GM10248 (cell line): ENCODE data around the gene SAMD4A.

Experiments
- CTCF ChIA-PET: fragments of 300-600 bp; sonication (Branson Sonifier 250); formaldehyde crosslinking; extraction: SDS; loops from one replicate; lab custom pipeline; 2021; ENCODE audit warnings: antibody characterized with exemption; lab: Yijun Ruan, JAX
- POLR2A ChIA-PET: fragments of 350-650 bp; sonication (Branson Sonifier 250); formaldehyde crosslinking; extraction: SDS; loops from one replicate; lab custom pipeline; 2020; ENCODE audit warnings: antibody characterized with exemption; lab: Yijun Ruan, JAX
- DNase-seq: peaks from one replicate; pipeline ENCODE4 v3.0.0; 2012; ENCODE audit errors: extremely low spot score
- TF ChIP-seq, protein P1 (sequence below): IDR thresholded peaks from 2 replicates; pipeline ENCODE4 v1.5.1; 2012; ENCODE audit warnings: mild to moderate bottlenecking, low read depth; ENCODE audit errors: extremely low read depth, missing control alignments, control extremely low read depth

SAMD4A gene

DNA sequence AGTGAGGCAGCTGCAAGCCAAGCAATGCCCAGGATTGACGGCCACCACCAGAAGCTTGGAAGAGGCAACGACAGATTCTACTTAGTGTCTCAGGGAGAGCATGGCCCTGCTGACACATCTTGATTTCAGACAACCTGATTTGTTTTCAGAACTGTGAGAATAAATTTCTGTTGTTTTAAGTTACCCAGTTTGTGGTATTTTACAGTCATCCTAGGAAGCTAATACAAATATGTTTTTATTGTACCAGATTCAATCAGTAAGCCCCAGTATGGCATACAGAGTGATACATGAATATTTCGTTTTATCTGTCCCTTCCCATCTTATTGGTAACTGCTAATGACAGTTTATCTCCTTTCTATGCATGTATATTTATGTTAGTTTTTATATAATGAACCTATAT is 62.3 kb downstream of the SAMD4A start:
- ChIA-PET CTCF (interaction anchor here (2.4 to 3.4 kb wide), 2 partner anchors 14 to 20 kb away, joined by 8 to 16 read pairs; no protein-coding TSS in a partner anchor), POLR2A (no interaction called here)
- DNase-seq, result no peak
- TF ChIP-seq, protein P1, sequence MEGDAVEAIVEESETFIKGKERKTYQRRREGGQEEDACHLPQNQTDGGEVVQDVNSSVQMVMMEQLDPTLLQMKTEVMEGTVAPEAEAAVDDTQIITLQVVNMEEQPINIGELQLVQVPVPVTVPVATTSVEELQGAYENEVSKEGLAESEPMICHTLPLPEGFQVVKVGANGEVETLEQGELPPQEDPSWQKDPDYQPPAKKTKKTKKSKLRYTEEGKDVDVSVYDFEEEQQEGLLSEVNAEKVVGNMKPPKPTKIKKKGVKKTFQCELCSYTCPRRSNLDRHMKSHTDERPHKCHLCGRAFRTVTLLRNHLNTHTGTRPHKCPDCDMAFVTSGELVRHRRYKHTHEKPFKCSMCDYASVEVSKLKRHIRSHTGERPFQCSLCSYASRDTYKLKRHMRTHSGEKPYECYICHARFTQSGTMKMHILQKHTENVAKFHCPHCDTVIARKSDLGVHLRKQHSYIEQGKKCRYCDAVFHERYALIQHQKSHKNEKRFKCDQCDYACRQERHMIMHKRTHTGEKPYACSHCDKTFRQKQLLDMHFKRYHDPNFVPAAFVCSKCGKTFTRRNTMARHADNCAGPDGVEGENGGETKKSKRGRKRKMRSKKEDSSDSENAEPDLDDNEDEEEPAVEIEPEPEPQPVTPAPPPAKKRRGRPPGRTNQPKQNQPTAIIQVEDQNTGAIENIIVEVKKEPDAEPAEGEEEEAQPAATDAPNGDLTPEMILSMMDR, result no peak

DNA sequence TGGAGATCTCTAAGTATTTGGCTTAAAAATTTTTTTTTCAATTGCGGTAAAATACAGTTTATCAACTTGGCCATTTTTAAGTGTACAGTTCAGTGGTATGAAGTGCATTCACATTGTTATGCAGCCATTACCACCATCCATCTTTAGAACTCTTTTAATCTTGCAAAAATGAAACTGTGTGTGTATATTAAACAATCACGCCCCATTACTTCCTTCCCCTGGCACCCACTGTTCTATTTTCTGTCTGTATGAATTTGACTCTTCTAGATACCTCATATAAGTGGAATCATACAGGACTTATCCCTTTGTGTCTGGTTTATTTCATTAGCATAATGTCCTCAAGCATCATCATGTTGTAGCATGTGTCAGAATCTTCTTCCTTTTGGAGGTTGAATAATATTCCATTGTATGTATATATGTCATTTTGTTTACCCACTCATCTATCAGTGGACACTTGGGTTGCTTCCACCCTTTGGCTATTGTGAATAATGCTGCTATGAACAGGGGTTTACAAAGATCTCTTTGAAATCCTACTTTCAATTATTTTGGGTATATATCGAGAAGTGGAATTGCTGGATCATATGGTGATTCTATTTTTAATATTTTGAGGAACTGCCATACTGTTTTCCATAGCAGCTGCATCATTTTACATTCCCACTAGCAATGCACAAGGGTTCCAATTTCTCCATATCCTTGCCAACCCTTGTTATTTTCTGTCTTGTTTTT is 62.9 kb downstream of the SAMD4A start:
- POLR2A ChIA-PET, result no interaction called here
- no peak for DNase-seq
- TF ChIP-seq, protein P1, result no peak
- CTCF ChIA-PET, result interaction anchor here (1.0 to 3.4 kb wide), 3 partner anchors 10 to 90 kb away, joined by 3 to 16 read pairs (median 3); no protein-coding TSS in a partner anchor

DNA sequence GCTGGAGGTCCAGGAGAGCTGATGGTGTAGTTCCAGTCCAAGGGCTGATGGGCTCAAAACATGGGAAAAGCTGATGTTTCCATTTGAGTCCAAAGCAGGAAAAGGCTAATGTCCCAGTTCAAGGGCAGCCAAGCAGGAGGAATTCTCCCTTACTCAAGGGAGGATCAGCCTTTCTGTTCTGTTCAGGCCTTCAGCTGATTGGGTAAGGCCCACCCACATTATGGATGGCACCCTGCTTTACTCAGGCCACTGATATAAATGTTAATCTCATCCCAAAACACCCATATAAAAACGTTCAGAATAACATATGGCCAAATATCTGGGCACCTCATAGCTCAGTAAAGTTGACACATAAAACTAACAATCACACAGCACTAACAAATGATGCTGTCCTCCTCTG is 64.1 kb downstream of the SAMD4A start:
- TF ChIP-seq, protein P1, result no peak
- ChIA-PET CTCF (interaction anchor here (0.8 to 4.3 kb wide), 12 partner anchors 9 to 272 kb away, joined by 3 to 36 read pairs (median 4); partner anchors contain the start of gene GCH1), POLR2A (no interaction called here)
- DNase-seq, result no peak

DNA sequence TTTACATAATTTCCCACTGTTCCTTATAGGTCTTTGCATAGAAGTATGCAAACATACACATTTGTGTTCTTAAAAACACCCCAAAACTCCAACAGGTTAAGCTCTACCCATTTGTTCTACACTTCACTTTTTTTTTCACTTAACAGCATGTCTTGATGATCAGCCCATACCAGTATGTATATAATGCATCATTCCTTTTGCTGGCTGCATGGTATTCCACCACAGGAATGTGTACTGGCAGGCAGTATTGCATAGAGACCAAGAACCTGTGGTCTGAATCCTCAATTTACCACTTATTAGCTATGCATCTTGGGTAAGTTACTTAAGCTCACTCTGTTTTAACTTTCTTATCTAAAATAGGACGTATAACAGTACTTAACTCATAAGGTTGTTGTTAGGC is 65.5 kb downstream of the SAMD4A start:
- DNase-seq, result no peak
- TF ChIP-seq, protein P1, result no peak
- ChIA-PET CTCF (interaction anchor here (1.1 to 4.3 kb wide), 6 partner anchors 9 to 141 kb away, joined by 3 to 36 read pairs (median 5); no protein-coding TSS in a partner anchor), POLR2A (no interaction called here)

DNA sequence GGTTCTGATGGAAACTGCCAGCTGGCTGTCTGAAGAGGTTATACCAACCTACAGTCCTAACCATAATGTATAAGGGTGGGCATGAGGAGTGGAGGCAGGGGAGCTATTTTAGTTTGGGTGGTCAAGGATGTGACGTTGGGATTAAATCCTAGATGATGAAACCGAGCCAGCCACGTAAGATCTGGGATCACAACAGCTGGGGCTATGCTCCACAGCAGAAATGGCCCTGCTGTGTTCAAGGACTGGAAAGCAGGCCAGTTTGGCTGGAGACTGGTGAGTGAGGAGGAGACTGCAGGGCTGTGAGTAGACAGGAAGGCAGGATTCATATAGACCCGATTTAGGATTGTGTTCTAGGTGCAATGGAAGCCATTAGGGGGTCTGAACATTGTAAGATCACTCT is 66.1 kb downstream of the SAMD4A start:
- TF ChIP-seq, protein P1, result no peak
- ChIA-PET CTCF (interaction anchor here (1.1 to 4.3 kb wide), 6 partner anchors 9 to 141 kb away, joined by 3 to 36 read pairs (median 4); no protein-coding TSS in a partner anchor), POLR2A (no interaction called here)
- no peak for DNase-seq

DNA sequence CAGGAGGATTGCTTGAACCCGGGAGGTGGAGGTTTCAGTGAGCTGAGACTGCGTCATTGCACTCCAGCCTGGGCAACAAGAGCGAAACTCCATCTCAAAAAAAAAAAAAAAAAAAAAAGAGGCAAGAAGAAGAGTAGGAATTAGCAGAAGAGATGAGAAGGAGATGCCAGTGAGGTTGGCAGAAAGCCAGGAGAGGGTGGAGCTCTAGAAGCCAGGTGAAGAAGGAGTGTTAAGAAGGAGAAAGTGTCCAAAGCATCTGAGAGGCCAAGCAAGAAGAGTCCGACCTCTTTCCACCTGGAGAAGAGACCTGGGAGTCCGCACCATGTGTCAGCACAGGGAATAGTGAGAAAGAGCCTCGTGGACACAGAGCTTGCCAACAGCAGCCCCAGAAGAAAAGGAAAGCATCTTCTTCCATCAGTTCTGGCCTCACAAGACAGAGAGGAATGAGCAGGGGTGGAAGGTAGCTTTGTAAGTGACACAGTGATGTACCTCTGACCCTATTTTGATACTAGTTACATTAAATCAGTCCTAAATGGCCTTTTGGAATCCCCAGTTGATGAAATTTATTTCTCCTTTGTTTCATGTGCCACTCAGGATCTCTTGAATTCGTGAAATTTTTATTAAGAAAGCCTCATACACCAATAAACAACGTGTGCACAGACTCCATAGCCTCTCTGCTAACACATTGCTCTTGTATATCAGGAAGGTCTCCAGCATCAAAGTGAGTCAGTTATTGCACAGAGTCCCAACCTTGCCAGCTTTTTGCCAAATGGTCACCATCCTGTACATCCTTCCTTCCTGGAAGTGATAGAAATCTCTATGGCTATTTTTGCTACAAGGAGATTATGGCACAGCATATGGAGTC is 70.6 kb downstream of the SAMD4A start:
- DNase-seq, result no peak
- ChIA-PET CTCF (interaction anchor here (1.0 to 2.1 kb wide), 4 partner anchors 11 to 74 kb away, joined by 3 to 6 read pairs (median 4); partner anchors contain the start of gene SAMD4A), POLR2A (no interaction called here)
- TF ChIP-seq, protein P1, result no peak
